ENCODE results near the gene DECR2. TPM values are rescaled to one million over a fixed set of nuclear protein-coding genes. Genes with fewer than 3 reads are reported as not detected.

The DECR2 gene
- polyA plus RNA-seq, 3 donors, result 20.7 to 47.6 (median 21.2) TPM

DNA sequence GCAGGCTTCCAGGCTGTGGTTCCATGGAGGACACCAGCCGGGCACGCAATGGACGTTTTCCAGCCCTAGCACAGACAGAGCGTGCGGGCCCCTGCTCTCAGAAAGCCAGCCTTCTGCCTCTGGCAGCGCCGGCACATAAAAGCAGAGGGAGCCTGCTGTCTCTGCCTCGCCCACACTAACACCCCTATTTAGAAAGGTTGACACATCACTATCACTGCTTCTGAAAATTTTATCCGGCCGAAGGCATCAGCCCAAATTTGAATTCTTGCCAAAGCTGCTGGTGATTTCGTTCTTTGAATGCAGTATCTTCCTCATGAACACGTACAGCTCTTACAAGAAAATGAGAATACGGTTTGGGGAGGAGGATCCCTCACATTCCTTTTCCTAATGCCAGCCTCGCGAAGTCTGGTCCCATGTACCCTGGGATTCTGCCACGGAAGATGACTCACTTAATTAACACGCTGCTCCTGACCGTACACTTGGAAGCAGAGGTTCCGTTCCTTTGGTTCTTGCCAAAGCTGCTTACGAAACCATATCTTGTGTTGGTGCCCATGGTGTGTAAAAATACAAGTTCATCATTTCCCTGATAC lies 22.4 kb downstream of the DECR2 start:
- no peak for DNase-seq (ENCODE audit: extremely low read depth in 1 of 11, low read depth in 9 of 11, low spot score in 4 of 11)

DNA sequence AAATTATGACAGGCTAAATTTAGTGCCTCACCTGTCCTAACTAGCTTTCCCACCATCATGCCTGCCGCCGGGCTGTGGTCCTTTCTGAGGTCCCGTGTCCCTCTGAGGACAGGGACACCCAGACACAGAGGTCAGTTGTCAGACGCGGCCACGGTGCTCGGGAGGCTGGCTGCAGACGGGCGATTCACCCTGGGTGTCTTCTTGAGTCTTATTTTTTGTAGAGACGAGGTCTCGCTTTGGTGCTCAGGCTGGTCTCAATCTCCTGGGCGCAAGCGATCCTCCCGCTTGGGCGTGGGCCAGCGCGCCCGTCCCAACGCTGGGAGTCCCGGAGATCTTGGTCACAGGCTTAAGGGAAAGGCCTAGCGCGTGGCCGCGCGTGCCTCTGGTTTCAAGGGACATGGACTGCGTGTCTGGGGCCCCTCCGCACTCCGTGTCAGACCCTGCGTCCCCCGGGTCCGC lies 23.0 kb downstream of the DECR2 start:
- no peak for DNase-seq (ENCODE audit: extremely low read depth in 1 of 11, low read depth in 9 of 11, low spot score in 4 of 11)

DNA sequence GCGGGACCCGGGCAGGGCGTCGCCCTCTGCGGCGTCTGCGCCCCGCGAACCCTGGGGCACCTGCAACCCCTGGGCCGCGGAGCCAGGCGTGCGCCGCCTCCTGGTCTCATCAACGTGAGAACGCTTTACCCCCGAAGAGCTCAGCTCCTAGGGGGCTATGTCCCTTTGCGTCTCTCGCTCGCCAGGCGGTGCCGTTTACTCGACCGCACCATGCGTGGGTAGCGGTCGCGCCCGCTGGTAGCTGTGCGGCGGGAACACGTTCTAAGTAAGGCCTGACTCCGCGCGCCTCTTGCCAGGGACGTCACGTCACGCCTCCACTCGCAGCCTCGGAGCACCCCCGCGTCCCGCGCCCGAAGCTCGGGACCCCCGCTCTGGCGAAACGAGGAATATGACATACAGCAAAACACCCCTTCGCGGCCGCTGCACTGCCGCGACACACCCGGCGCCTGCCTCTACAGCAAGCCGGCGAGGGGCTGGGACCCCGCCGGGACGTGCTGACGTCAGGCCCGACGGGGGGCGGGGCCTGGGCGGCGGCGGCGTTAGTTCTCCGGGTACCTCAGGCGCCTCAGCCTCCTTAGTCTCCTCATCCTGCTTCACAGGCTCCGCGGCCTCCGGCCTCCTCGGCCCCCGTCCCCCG lies 23.5 kb downstream of the DECR2 start, which contains the start of gene RAB11FIP3:
Gene RAB11FIP3 (plus strand): TSS at position 568 of the 637 bp plus-strand sequence. CDS start 358 bp downstream, outside the sequence.
- DNase-seq (ENCODE audit: extremely low read depth in 1 of 11, low read depth in 9 of 11, low spot score in 4 of 11), result peak in 10 of 11 donors; percentile 43 to 83 (median 72)

- DNase-seq (ENCODE audit: extremely low read depth in 1 of 11, low read depth in 9 of 11, low spot score in 4 of 11), result no peak
Observed at GRCh38 chr16:425740-426114, 24.0 kb downstream of the DECR2 start.

GRCh38 chr16:426115-426905 lies 24.6 kb downstream of the DECR2 start:
- DNase-seq (ENCODE audit: extremely low read depth in 1 of 11, low read depth in 9 of 11, low spot score in 4 of 11), result no peak

- no peak for DNase-seq (ENCODE audit: extremely low read depth in 1 of 11, low read depth in 9 of 11, low spot score in 4 of 11)
Observed at GRCh38 chr16:426906-427249, 25.2 kb downstream of the DECR2 start.

- DNase-seq (ENCODE audit: extremely low read depth in 1 of 11, low read depth in 9 of 11, low spot score in 4 of 11), result no peak
Observed at GRCh38 chr16:427250-427649, 25.6 kb downstream of the DECR2 start.

DNA sequence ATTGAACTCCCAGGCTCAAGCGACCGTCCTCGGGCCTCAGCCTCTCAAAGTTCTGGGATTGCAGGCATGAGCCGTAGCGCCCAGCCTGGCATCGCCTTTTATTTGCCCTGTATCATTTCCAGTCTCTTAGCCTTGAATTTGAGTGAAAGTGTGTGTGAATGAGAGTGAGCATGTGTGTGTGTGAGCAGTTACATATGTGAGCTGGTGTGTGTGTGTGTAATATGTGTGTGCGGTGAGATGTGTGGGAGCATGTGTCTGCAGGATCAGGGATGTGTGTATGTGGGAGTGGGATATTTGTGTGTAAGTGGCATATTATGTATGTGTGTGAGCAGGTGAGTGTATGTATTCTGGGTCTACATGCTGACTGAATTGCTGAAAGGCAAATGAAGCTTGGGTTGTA lies 29.2 kb downstream of the DECR2 start:
- DNase-seq (ENCODE audit: extremely low read depth in 1 of 11, low read depth in 9 of 11, low spot score in 4 of 11), result no peak

GRCh38 chr16:440627-441026 lies 38.9 kb downstream of the DECR2 start:
- no peak for DNase-seq (ENCODE audit: extremely low read depth in 1 of 11, low read depth in 9 of 11, low spot score in 4 of 11)

DNA sequence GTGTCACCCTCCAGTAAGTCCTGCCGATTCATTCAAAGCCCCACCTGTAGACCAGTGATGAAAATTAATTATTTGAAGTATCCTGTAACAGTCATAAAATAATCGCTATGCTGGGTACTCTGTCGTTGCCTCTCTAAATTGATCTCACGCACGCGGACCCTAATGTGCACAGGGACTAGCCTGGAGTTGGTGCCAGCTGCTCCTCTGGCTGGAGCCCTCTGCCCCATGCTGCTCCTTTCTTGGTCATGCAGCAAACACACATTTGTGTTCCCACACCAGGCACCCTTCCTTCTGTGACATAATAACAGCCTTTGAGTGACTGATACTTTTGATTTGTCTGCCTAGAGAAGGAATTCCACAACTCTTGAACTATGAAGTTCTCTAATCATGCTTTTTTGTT lies 39.8 kb downstream of the DECR2 start:
- DNase-seq (ENCODE audit: extremely low read depth in 1 of 11, low read depth in 9 of 11, low spot score in 4 of 11), result no peak

DNA sequence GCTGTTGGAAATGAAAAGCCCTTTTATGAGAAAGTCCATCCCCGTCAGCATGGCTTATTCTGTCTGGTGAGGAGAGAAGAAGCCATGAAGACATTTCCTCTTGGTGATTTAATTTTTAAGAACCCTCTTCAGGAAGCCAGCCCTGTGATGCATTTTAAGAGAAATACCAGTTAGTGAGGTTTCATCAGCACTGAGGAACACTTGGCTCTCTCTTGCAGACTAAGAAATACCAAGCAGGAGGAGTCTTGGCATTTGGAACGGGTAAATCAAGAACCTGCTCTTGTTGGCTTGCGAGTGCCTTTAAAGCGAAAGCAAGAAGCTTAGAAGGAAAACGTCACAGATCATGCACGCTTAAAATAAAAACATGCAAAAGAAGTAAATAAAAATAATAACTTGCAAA lies 41.3 kb downstream of the DECR2 start:
- no peak for DNase-seq (ENCODE audit: extremely low read depth in 1 of 11, low read depth in 9 of 11, low spot score in 4 of 11)

DNA sequence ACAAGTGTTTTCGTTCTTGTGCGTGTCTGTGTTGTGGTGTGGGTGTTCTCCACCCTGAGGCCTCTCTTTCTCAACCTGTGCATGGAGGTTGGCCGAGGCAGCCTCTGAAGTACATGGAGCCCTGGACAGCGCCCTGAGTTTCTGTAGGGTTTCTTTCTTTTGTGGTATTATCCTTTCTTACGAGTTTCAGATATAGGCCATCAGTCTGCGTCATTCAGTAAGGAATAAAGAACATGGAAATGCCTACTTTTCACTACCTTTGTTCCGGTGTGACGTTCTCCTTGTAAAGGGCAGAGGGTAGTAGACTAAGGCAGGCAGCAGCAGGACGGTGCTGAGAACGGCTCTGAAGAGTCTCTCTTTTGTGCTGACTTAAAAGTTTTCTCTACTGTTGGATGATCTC lies 42.3 kb downstream of the DECR2 start:
- DNase-seq (ENCODE audit: extremely low read depth in 1 of 11, low read depth in 9 of 11, low spot score in 4 of 11), result no peak

DNA sequence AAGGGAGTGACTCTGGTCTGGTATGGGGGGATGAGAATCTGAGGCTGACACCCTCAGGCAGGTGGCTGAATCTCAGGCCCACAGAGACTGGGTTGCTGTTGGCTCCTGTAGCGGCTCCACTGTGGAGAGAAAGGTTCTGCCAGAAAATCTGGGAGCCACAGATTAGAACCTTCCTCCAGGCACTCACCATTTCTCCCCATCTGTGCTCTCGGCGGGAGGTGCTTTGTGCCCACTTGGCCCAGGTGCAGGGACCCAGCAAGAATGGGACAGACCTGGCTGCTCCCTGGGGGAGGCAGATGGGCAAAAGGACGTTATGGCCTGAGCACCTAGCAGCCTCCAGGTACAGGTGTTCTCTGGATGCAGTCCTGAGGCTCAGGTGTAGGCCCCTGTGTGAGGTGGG lies 43.9 kb downstream of the DECR2 start:
- DNase-seq (ENCODE audit: extremely low read depth in 1 of 11, low read depth in 9 of 11, low spot score in 4 of 11), result no peak

DNA sequence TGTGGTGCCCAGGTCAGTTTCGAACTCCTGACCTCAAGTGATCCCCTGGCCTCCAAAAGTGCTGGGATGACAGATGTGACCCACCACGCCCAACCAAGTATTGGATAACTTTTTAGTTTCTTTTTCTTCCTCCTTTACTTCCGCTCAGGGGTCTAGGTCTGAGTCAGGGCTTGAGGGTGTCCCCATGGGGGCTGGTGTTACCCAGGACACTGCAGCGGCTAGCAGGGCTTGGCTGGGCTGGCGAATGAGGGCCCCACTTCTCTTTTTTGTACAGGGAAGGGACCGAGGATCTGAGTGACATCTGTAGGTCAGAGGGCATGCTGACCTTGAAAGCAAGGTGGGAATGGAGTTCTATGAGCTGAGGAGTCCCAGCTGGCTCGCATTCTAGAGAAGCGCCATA lies 48.7 kb downstream of the DECR2 start:
- DNase-seq (ENCODE audit: extremely low read depth in 1 of 11, low read depth in 9 of 11, low spot score in 4 of 11), result no peak

DNA sequence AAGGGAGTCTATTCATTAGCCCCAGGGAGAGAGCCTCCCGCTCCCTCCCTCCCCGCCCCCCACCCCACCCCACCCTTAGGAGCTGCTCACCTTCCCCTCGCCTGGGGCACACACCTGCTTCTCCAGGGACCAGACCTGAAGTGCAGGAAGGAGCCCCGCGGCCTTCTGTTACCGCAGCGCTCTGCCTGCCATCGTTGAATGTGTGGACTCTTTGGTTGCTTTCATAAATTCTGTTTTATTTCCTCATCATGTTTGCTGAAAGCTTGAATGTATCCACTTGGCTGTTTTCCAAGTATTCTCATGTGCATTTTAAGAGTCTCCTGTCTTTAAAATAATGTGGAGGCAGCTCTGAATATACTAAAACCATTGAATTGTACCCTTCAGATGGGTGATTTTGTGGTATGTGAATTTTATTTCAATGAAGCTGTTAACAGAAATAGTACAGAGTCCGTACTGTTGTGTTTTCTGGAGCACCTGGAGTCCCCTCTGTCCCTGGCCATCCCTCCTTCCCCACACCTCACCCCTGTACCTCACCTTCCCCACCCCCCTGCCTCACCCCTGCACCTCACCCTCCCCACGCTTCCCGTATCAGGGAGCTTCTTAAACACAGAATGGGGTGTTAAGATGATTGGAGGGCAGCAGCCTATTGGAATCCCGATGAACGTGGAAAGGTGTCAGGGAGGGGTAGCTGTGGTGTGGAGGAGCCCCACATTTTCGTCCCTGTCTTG lies 49.3 kb downstream of the DECR2 start:
- DNase-seq (ENCODE audit: extremely low read depth in 1 of 11, low read depth in 9 of 11, low spot score in 4 of 11), result no peak

- DNase-seq (ENCODE audit: extremely low read depth in 1 of 11, low read depth in 9 of 11, low spot score in 4 of 11), result no peak
Observed at GRCh38 chr16:454397-454940, 52.8 kb downstream of the DECR2 start.

DNA sequence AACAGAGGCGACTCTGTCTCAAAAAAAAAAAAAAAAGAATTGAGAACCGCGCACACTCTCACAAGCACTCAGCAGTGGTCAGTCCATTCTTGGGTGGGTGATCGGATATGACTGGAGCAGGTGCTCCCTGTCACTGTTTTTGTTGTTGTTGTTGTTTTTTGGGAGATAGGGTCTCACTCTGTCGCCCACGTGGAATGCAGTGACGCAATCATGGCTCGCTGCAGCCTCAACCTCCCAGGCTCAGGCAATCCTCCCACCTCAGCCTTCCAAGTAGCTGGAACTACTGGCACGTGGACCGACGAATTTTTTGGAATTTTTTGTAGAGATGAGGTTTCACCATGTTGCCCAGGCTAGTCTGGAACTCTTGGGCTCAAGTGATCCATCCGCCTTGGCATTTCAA lies 53.8 kb downstream of the DECR2 start:
- DNase-seq (ENCODE audit: extremely low read depth in 1 of 11, low read depth in 9 of 11, low spot score in 4 of 11), result no peak

DNA sequence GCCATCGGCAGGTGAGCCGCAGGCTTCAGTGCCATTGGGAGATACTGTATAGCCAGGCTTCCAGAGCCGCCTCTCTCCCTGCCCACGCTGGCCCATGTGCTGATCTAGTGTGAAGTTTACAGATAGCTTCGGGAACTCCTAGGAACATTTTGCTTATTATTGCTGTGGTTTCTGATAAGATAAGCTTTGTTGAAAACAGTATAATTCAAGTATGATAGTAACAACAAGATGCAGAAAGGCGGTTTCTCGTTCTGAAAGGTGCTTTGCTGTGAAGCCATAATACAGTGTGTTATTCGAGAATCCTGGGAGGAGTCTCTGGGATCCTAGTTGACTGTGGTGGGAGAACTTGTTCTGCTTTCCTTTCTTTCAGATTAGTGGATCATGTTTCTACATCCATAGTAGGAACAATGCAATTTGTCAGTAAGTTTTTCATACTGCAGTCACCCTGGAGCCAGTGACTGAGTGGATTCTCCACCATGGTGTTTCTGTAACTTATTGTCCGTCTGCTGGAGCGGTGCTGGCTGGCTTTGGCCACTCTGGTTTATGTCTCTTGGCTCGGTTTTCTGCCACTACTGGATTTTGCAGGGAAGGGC lies 55.3 kb downstream of the DECR2 start:
- DNase-seq (ENCODE audit: extremely low read depth in 1 of 11, low read depth in 9 of 11, low spot score in 4 of 11), result no peak

GRCh38 chr16:457732-458400 lies 56.2 kb downstream of the DECR2 start:
- no peak for DNase-seq (ENCODE audit: extremely low read depth in 1 of 11, low read depth in 9 of 11, low spot score in 4 of 11)

Data from renal cortex interstitium (tissue), 11 donors.